Stimulated activated CD4-positive, alpha-beta T cell treated with anti-CD3 and anti-CD28 coated beads, Interleukin-2, amount 100 ng/mL, for 24 hours (primary cell): ENCODE data around the gene C14orf132.
A peak's percentile ranks its signal among the peaks of the same experiment; 100 is the strongest.

Experiments used
- DNase-seq, 2 donors: peaks; one replicate each; pipeline ENCODE4 v3.0.0-alpha.2; 2020

The C14orf132 gene

GRCh38 chr14:96040828-96041371, 1.7 kb downstream of the C14orf132 start:
- no peak for DNase-seq

- DNase-seq, result no peak
These were observed 3.2 kb downstream of the C14orf132 start for GRCh38 chr14:96042248-96042930.

- DNase-seq, result no peak
These were observed 7.5 kb downstream of the C14orf132 start for GRCh38 chr14:96046630-96047029.

GRCh38 chr14:96047101-96047500, 7.9 kb downstream of the C14orf132 start:
- DNase-seq, result no peak

- no peak for DNase-seq
These were observed 10.8 kb downstream of the C14orf132 start for GRCh38 chr14:96049932-96050331.

GRCh38 chr14:96050482-96050881, 11.3 kb downstream of the C14orf132 start:
- DNase-seq, result no peak

GRCh38 chr14:96051231-96051630, 12.1 kb downstream of the C14orf132 start:
- DNase-seq, result no peak

- DNase-seq, result peak in 1 of 2 donors; percentile 8
These were observed 12.7 kb downstream of the C14orf132 start for GRCh38 chr14:96051642-96052540.

GRCh38 chr14:96052541-96053247, 13.5 kb downstream of the C14orf132 start:
- DNase-seq, result no peak

GRCh38 chr14:96053248-96053599, 14.1 kb downstream of the C14orf132 start:
- no peak for DNase-seq

GRCh38 chr14:96053600-96054381, 14.6 kb downstream of the C14orf132 start:
- DNase-seq, result no peak

GRCh38 chr14:96054661-96055060, 15.5 kb downstream of the C14orf132 start:
- no peak for DNase-seq

- no peak for DNase-seq
These were observed 16.0 kb downstream of the C14orf132 start for GRCh38 chr14:96055065-96055752.

GRCh38 chr14:96055753-96056508, 16.8 kb downstream of the C14orf132 start:
- DNase-seq, result no peak

GRCh38 chr14:96056509-96057422, 17.6 kb downstream of the C14orf132 start:
- DNase-seq, result no peak

GRCh38 chr14:96057738-96058137, 18.6 kb downstream of the C14orf132 start:
- no peak for DNase-seq

- DNase-seq, result no peak
These were observed 19.5 kb downstream of the C14orf132 start for GRCh38 chr14:96058576-96059200.

GRCh38 chr14:96059519-96060135, 20.5 kb downstream of the C14orf132 start:
- no peak for DNase-seq
